Kidney (tissue), 14 donors: ENCODE data around the gene TRPM4. TPM values are rescaled to one million over a fixed set of nuclear protein-coding genes. Genes with fewer than 3 reads are reported as not detected.

Source experiments
- DNase-seq, 5 donors: peaks; one replicate each; pipeline ENCODE4 v3.0.0-alpha.2; 2013 to 2020
- FAIRE-seq: peaks from 2 replicates; lab custom pipeline; 2012; peaks lifted over from hg19 to GRCh38; lab: Jason Lieb, UNC
- H3K27ac ChIP-seq, 2 donors: one replicate each; pipeline ENCODE4 v1.7.0; 2013; ENCODE audit warnings: low read depth in 2 of 2, low read length in 2 of 2, inconsistent platforms in 1 of 2
- H3K27me3 ChIP-seq: one replicate; pipeline ENCODE4 v1.7.1; 2013; ENCODE audit warnings: low read length, inconsistent platforms; ENCODE audit not compliant: control insufficient read depth, insufficient read depth
- H3K36me3 ChIP-seq, 3 donors: one replicate each; pipeline versions ENCODE4 v1.7.0 to v1.7.1; 2013; ENCODE audit warnings: low read length in 3 of 3, control low read depth in 1 of 3, inconsistent platforms in 1 of 3; ENCODE audit not compliant: insufficient read depth in 3 of 3, control insufficient read depth in 2 of 3
- H3K4me1 ChIP-seq, 3 donors: one replicate each; pipeline versions ENCODE4 v1.7.0 to v1.7.1; 2013; ENCODE audit warnings: low read length in 3 of 3, inconsistent platforms in 1 of 3, low read depth in 1 of 3; ENCODE audit not compliant: control insufficient read depth in 2 of 3, insufficient read depth in 2 of 3
- H3K4me3 ChIP-seq, 3 donors: one replicate each; pipeline versions ENCODE4 v1.7.0 to v1.8.1; 2013; ENCODE audit warnings: low read length in 3 of 3, control low read depth in 1 of 3, inconsistent platforms in 1 of 3
- H3K9ac ChIP-seq, 3 donors: one replicate each; pipeline versions ENCODE4 v1.7.0 to v1.7.1; 2013; ENCODE audit warnings: low read length in 3 of 3, control low read depth in 1 of 3, inconsistent platforms in 1 of 3
- H3K9me3 ChIP-seq, 3 donors: one replicate each; pipeline versions ENCODE4 v1.7.0 to v1.7.1; 2013; ENCODE audit warnings: low read length in 3 of 3, control low read depth in 1 of 3, inconsistent platforms in 1 of 3; ENCODE audit not compliant: control insufficient read depth in 2 of 3, insufficient read depth in 1 of 3
- CTCF ChIP-seq: IDR thresholded peaks from 3 replicates; pipeline ENCODE4 v1.5.1; 2012; ENCODE audit warnings: mild to moderate bottlenecking, moderate library complexity, borderline replicate concordance; ENCODE audit not compliant: insufficient read depth; ENCODE audit errors: extremely low read depth
- intact Hi-C: fragments of 100-400 bp; cut with DNase I; formaldehyde crosslinking; loops from one replicate; pipeline ENCODE4 v1.11.1; 2022
- polyA plus RNA-seq: library from polyadenylated mRNA; stranded (reverse); fragments of 350-450 nt; fragmentation: Illumina TruSeq; extraction: RNeasy Lipid Tissue Mini Kit (QIAGEN cat#74804); gene quantifications from one replicate; pipeline ENCODE4 v1.2.3, GENCODE V29; 2014; ENCODE audit warnings: low read depth, low replicate concordance; ENCODE audit not compliant: insufficient read depth
- total RNA-seq: library from RNA; stranded (reverse); fragmentation: NEBNext Ultra II Directional; extraction: Animal tissue kit (Norgen Biotek cat#: 25700); gene quantifications from one replicate; pipeline ENCODE4 v1.2.1, GENCODE V29; 2021
- donor health status: control.
- donor health status: control.
- donor health status: control.
- donor health status: control.
- donor health status: control.
- donor health status: DM: yes; HTN: yes; CAD: no.
- donor health status: Normal renal cell carcinoma (clear cell type).

TRPM4 gene
- total and polyA plus RNA-seq, 2 donors from 2014 or later, result 47.6 to 89.1 TPM

- peak overlapping the region; percentile 23 to 51 for H3K27ac ChIP-seq
- intact Hi-C loops, result no loop called here
- DNase-seq (no peak), FAIRE-seq (no peak)
- peak overlapping the region in 1 of 3 donors; percentile 30 for H3K9ac ChIP-seq
- H3K36me3 ChIP-seq, result peaks cover 0 to 49% (median 15%) of the 10 kb centered on the region in 3 donors
- H3K4me1 ChIP-seq, result peaks cover 0 to 7% (median 0%) of the 10 kb centered on the region in 3 donors
- H3K9me3 ChIP-seq, result no peaks in the 10 kb centered on the region
- H3K4me3 ChIP-seq, result no peak overlapping the region
- H3K27me3 ChIP-seq, result no peaks in the 10 kb centered on the region
- no peak for TF ChIP-seq CTCF
Observed at GRCh38 chr19:49189259-49189658, 31.7 kb downstream of the TRPM4 start.

- H3K27ac ChIP-seq, result no peak overlapping the region
- TF ChIP-seq CTCF, result no peak
- H3K9me3 ChIP-seq, result no peaks in the 10 kb centered on the region
- FAIRE-seq (no peak), DNase-seq (no peak)
- H3K36me3 ChIP-seq, result peaks cover 0 to 49% (median 15%) of the 10 kb centered on the region in 3 donors
- no peak overlapping the region for H3K9ac ChIP-seq
- no peak overlapping the region for H3K4me3 ChIP-seq
- intact Hi-C loops, result no loop called here
- no peaks in the 10 kb centered on the region for H3K27me3 ChIP-seq
- H3K4me1 ChIP-seq, result peaks cover 0 to 7% (median 0%) of the 10 kb centered on the region in 3 donors
Observed at GRCh38 chr19:49190781-49191180, 33.2 kb downstream of the TRPM4 start.

DNA sequence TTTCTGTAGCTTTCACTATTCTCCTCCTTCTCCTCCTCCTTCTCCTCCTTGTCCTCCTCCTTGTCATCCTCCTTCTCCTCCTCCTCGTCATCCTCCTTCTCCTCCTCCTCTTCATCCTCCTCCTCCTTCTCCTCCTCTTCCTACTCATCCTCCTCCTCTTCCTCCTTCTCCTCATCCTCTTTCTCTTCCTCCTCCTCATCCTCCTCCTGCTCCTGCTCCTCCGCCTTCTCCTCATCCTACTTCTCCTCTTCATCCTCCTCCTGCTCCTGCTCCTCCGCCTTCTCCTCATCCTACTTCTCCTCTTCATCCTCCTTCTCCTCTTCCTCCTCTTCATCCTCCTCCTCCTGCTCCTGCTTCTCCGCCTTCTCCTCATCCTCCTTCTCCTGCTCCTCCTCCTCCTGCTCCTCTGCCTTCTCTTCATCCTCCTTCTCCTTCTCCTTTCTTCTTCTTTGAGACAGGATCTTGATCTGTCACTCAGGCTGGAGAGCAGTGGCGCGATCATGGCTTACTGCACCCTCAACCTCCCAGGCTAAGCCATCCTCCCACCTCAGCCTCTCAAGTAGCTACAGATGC is 36.3 kb downstream of the TRPM4 start:
- FAIRE-seq (no peak), DNase-seq (no peak)
- no peak for TF ChIP-seq CTCF

More for the DNA sequence above, 36.3 kb downstream of the TRPM4 start:
- intact Hi-C loops, result no loop called here
- H3K36me3 ChIP-seq, result peaks cover 0 to 29% (median 7%) of the 10 kb centered on the region in 3 donors
- H3K4me3 ChIP-seq, result no peak overlapping the region
- H3K27me3 ChIP-seq, result no peaks in the 10 kb centered on the region
- H3K27ac ChIP-seq, result no peak overlapping the region
- H3K4me1 ChIP-seq, result peaks cover 0 to 7% (median 0%) of the 10 kb centered on the region in 3 donors
- no peaks in the 10 kb centered on the region for H3K9me3 ChIP-seq
- no peak overlapping the region for H3K9ac ChIP-seq
